Mucosa of stomach (tissue), 1 donor: ENCODE data around the gene IFT88.

Experiments
- H3K27me3 ChIP-seq: one replicate; pipeline ENCODE4 v1.7.0; 2013; ENCODE audit warnings: mild to moderate bottlenecking, low read length; ENCODE audit not compliant: control insufficient read depth, insufficient read depth
- H3K36me3 ChIP-seq: one replicate; pipeline ENCODE4 v1.7.0; 2013; ENCODE audit warnings: low read length; ENCODE audit not compliant: control insufficient read depth, insufficient read depth
- H3K4me1 ChIP-seq: one replicate; pipeline ENCODE4 v1.7.0; 2013; ENCODE audit warnings: mild to moderate bottlenecking, low read length; ENCODE audit not compliant: control insufficient read depth, insufficient read depth
- H3K4me3 ChIP-seq: one replicate; pipeline ENCODE4 v1.7.0; 2013; ENCODE audit warnings: low read length
- H3K9ac ChIP-seq: one replicate; pipeline ENCODE4 v1.7.0; 2013; ENCODE audit warnings: mild to moderate bottlenecking, low read length, moderate library complexity
- H3K9me3 ChIP-seq: one replicate; pipeline ENCODE4 v1.7.0; 2013; ENCODE audit warnings: mild to moderate bottlenecking, low read length, moderate library complexity; ENCODE audit not compliant: control insufficient read depth
- donor health status: Pancreatic carcinoma.

Gene IFT88

GRCh38 chr13:20544201-20544923, 22.6 kb upstream of the IFT88 start:
- no peak overlapping the region for H3K9ac ChIP-seq
- H3K36me3 ChIP-seq, result no peaks in the 10 kb centered on the region
- H3K4me1 ChIP-seq, result peaks cover 15% of the 10 kb centered on the region

GRCh38 chr13:20546556-20546955, 20.4 kb upstream of the IFT88 start:
- Histone ChIP-seq H3K4me1 (peaks cover 15% of the 10 kb centered on the region), H3K9me3 (no peaks in the 10 kb centered on the region), H3K4me3 (no peak overlapping the region), H3K36me3 (no peaks in the 10 kb centered on the region), H3K27me3 (no peaks in the 10 kb centered on the region), H3K9ac (no peak overlapping the region)

More at GRCh38 chr13:20544201-20544923, 22.6 kb upstream of the IFT88 start:
- Histone ChIP-seq H3K27me3 (no peaks in the 10 kb centered on the region), H3K4me3 (no peak overlapping the region), H3K9me3 (no peaks in the 10 kb centered on the region)

- H3K9ac ChIP-seq, result no peak overlapping the region
- peaks cover 15% of the 10 kb centered on the region for H3K4me1 ChIP-seq
- no peaks in the 10 kb centered on the region for H3K36me3 ChIP-seq
- no peaks in the 10 kb centered on the region for H3K9me3 ChIP-seq
- no peak overlapping the region for H3K4me3 ChIP-seq
- H3K27me3 ChIP-seq, result no peaks in the 10 kb centered on the region
Measured at GRCh38 chr13:20547479-20547908, 19.5 kb upstream of the IFT88 start.

GRCh38 chr13:20550799-20551198, 16.2 kb upstream of the IFT88 start:
- H3K36me3 ChIP-seq, result no peaks in the 10 kb centered on the region
- H3K27me3 ChIP-seq, result no peaks in the 10 kb centered on the region
- peaks cover 15% of the 10 kb centered on the region for H3K4me1 ChIP-seq
- no peaks in the 10 kb centered on the region for H3K9me3 ChIP-seq
- no peak overlapping the region for H3K9ac ChIP-seq
- no peak overlapping the region for H3K4me3 ChIP-seq

- H3K36me3 ChIP-seq, result no peaks in the 10 kb centered on the region
- no peaks in the 10 kb centered on the region for H3K4me1 ChIP-seq
- no peaks in the 10 kb centered on the region for H3K27me3 ChIP-seq
- H3K9me3 ChIP-seq, result no peaks in the 10 kb centered on the region
- no peak overlapping the region for H3K9ac ChIP-seq
- no peak overlapping the region for H3K4me3 ChIP-seq
Measured at GRCh38 chr13:20553311-20553710, 13.6 kb upstream of the IFT88 start.

- Histone ChIP-seq H3K9ac (no peak overlapping the region), H3K4me3 (no peak overlapping the region), H3K9me3 (no peaks in the 10 kb centered on the region)
Measured at GRCh38 chr13:20558982-20559381, 8.0 kb upstream of the IFT88 start.

GRCh38 chr13:20559659-20560356, 7.1 kb upstream of the IFT88 start:
- no peaks in the 10 kb centered on the region for H3K36me3 ChIP-seq
- H3K9ac ChIP-seq, result no peak overlapping the region
- no peak overlapping the region for H3K4me3 ChIP-seq
- H3K9me3 ChIP-seq, result no peaks in the 10 kb centered on the region
- peaks cover 15% of the 10 kb centered on the region for H3K4me1 ChIP-seq
- no peaks in the 10 kb centered on the region for H3K27me3 ChIP-seq

More at GRCh38 chr13:20558982-20559381, 8.0 kb upstream of the IFT88 start:
- no peaks in the 10 kb centered on the region for H3K36me3 ChIP-seq
- H3K4me1 ChIP-seq, result peaks cover 15% of the 10 kb centered on the region
- no peaks in the 10 kb centered on the region for H3K27me3 ChIP-seq

GRCh38 chr13:20561741-20562140, 5.2 kb upstream of the IFT88 start:
- no peak overlapping the region for H3K4me3 ChIP-seq
- H3K9me3 ChIP-seq, result no peaks in the 10 kb centered on the region
- H3K9ac ChIP-seq, result no peak overlapping the region
- no peaks in the 10 kb centered on the region for H3K36me3 ChIP-seq
- H3K27me3 ChIP-seq, result no peaks in the 10 kb centered on the region
- peaks cover 15% of the 10 kb centered on the region for H3K4me1 ChIP-seq

- no peak overlapping the region for H3K4me3 ChIP-seq
- no peaks in the 10 kb centered on the region for H3K36me3 ChIP-seq
- no peaks in the 10 kb centered on the region for H3K27me3 ChIP-seq
- H3K9ac ChIP-seq, result no peak overlapping the region
- peaks cover 9% of the 10 kb centered on the region for H3K4me1 ChIP-seq
- H3K9me3 ChIP-seq, result no peaks in the 10 kb centered on the region
Measured at GRCh38 chr13:20565115-20565736, 1.7 kb upstream of the IFT88 start.

GRCh38 chr13:20566468-20566897, 474 bp upstream of the IFT88 start:
- Histone ChIP-seq H3K4me1 (peaks cover 4% of the 10 kb centered on the region), H3K36me3 (no peaks in the 10 kb centered on the region), H3K9me3 (no peaks in the 10 kb centered on the region), H3K4me3 (peak overlapping the region; percentile 87), H3K9ac (peak overlapping the region; percentile 81), H3K27me3 (no peaks in the 10 kb centered on the region)

- H3K27me3 ChIP-seq, result no peaks in the 10 kb centered on the region
- H3K9ac ChIP-seq, result peak overlapping the region; percentile 81
- H3K9me3 ChIP-seq, result no peaks in the 10 kb centered on the region
- H3K36me3 ChIP-seq, result no peaks in the 10 kb centered on the region
- peaks cover 4% of the 10 kb centered on the region for H3K4me1 ChIP-seq
- peak overlapping the region; percentile 87 for H3K4me3 ChIP-seq
Measured at GRCh38 chr13:20567881-20568528, 1.0 kb downstream of the IFT88 start.

- no peaks in the 10 kb centered on the region for H3K36me3 ChIP-seq
- H3K4me3 ChIP-seq, result no peak overlapping the region
- H3K4me1 ChIP-seq, result peaks cover 4% of the 10 kb centered on the region
- H3K9ac ChIP-seq, result no peak overlapping the region
- no peaks in the 10 kb centered on the region for H3K9me3 ChIP-seq
- no peaks in the 10 kb centered on the region for H3K27me3 ChIP-seq
Measured at GRCh38 chr13:20570517-20570916, 3.6 kb downstream of the IFT88 start.
